Measurements from ENCODE around the gene SPACA4.

Gene SPACA4

GRCh38 chr19:48618916-48619691, 12.6 kb downstream of the SPACA4 start, which contains the start of the genes RPL18 and SPHK2:
Gene RPL18 (minus strand): TSS chr19:48619178. CDS start chr19:48619143, 35 bp downstream.
Gene SPHK2 (plus strand): TSS chr19:48619506. CDS start chr19:48620515, 1,009 bp downstream.
- TF ChIP-seq GATA1 (IDR thresholded peaks at IDR 0.05; ENCODE audit: low read depth, low read length) (peak; percentile 76), POLR2A (IDR thresholded peaks at IDR 0.05; ENCODE audit: low read length) (peak; percentile 96)
- peak; percentile 100 for DNase-seq

DNA sequence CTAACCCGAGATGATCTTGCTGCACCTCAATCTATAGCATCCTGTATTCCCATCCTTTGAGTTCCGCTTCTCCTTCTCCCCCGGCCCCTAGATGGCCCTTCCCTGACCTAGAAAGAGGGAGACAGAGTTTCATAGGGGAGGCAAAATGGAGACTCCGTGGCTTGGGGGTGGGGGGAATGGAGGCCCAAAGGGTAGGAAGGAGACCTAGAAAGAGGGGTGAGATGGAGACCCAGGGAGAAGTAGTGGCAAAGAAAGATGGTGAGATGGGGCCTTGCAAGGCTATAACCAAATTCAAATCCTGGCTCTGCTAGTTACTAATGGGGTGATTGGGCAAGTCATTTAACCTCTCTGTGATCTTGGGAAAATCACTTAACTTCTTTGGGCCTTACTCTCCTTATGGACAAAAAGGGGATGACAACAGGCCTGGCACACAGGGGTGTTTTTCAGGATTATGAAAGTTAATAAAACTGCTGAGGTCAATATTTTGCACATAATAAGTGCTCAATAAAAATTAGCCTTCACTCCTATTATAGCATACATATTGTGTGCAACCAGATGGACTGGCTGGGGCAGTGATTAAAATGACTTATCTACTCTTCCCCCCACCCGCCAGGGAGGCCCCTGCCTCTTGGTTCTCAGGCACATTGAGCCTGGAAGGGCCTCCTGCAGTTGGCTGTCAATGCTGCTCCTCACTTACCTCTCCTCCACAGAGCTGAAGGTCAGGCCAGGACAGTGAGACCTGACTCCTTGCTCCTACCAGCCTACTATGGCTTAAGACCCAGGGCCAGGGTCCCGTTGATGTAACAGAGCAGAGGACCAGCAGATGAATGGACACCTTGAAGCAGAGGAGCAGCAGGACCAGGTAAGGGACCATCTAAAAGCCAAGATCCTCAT, 13.4 kb downstream of the SPACA4 start:
- peak; percentile 63 to 87 for DNase-seq
- no peak for TF ChIP-seq GATA1 (IDR thresholded peaks at IDR 0.05; ENCODE audit: low read depth, low read length)
- TF ChIP-seq POLR2A (IDR thresholded peaks at IDR 0.05; ENCODE audit: low read length): no peak

- peak; percentile 66 to 69 for DNase-seq
- TF ChIP-seq GATA1 (IDR thresholded peaks at IDR 0.05; ENCODE audit: low read depth, low read length): no peak
- no peak for TF ChIP-seq POLR2A (IDR thresholded peaks at IDR 0.05; ENCODE audit: low read length)
Observed at GRCh38 chr19:48623556-48624066, 17.1 kb downstream of the SPACA4 start.

- TF ChIP-seq GATA1 (IDR thresholded peaks at IDR 0.05; ENCODE audit: low read depth, low read length) (no peak), POLR2A (IDR thresholded peaks at IDR 0.05; ENCODE audit: low read length) (peak; percentile 6)
- peak; percentile 99 for DNase-seq
Observed at GRCh38 chr19:48624067-48624594, 17.6 kb downstream of the SPACA4 start.

DNA sequence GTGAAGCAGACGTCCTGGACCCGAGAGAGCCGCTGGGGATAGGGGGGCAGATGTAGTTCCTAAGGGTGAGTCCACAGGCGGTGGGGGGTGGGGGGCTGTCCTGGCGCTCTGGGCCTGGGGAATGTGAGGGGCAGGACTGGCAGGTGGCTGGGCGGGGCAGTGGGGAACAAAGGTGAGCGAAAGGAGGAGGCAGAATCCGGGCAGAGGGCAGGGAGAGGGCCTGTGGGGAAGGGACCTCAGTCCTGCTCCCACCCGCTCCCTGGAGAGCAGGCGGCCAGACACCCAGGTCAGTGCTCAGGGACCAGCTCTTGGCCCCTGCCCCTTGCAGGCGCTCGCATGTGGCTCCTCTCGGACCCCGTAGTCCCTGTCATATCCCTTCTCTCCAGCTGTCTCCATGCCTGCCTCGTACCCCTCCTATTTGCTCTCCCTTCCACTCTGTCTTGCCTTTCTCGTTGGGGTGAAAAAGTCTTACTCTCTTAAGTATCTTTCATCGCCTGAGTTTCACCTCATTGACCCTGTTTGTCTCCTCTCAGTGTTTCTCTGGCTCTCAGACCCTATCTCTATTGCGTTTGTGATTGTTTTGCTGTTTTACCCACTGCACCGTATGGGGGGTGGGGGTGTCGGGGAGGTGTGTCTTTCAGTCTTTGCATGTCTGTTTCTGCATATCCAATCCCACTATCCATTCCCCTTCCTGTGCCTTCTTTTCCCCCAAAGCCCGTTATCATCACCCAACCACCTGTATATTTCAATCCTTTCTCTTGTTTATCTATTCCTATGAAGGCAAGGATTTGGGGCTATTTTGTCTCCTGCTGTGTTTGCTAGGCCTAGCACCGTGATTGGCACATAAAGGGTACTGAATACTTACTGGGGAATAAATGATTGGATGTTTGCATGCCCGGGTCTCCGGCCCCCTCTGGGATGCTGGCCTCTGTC, 18.5 kb downstream of the SPACA4 start:
- DNase-seq: no peak
- no peak for TF ChIP-seq GATA1 (IDR thresholded peaks at IDR 0.05; ENCODE audit: low read depth, low read length)
- no peak for TF ChIP-seq POLR2A (IDR thresholded peaks at IDR 0.05; ENCODE audit: low read length)

DNA sequence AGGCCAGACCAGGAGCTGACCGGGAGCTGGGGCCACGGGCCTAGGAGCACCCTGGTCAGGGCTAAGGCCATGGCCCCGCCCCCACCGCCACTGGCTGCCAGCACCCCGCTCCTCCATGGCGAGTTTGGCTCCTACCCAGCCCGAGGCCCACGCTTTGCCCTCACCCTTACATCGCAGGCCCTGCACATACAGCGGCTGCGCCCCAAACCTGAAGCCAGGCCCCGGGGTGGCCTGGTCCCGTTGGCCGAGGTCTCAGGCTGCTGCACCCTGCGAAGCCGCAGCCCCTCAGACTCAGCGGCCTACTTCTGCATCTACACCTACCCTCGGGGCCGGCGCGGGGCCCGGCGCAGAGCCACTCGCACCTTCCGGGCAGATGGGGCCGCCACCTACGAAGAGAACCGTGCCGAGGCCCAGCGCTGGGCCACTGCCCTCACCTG, 19.4 kb downstream of the SPACA4 start:
- TF ChIP-seq POLR2A (IDR thresholded peaks at IDR 0.05; ENCODE audit: low read length) (no peak), GATA1 (IDR thresholded peaks at IDR 0.05; ENCODE audit: low read depth, low read length) (no peak)
- DNase-seq: no peak

DNA sequence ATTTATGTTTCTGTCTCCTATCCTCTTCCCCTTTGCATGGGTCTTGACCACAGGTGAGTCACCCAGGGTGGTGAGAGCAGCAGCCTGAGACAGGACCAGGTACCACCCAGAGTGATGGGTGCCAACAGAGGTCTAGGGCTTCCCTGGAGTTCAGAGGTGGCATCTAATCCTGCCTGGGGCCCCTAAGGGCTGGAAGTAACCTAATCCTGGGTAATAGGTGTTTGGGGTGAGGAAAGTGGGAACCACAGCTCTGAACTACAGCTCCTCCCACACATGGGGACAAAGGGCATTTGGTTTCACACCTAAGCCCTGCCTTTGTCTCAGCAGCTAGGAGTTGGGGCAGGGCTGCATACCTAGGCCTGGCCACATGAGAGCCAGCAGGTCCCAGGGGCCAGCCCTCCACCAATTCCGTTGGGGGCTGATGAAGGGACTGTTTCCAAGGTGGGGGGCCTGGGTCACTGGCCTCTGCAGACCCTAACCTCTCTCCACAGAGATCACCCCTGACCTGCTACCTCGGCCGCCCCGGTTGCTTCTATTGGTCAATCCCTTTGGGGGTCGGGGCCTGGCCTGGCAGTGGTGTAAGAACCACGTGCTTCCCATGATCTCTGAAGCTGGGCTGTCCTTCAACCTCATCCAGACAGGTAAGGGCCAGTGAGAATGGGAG, 20.8 kb downstream of the SPACA4 start:
- DNase-seq: no peak
- TF ChIP-seq POLR2A (IDR thresholded peaks at IDR 0.05; ENCODE audit: low read length): no peak
- TF ChIP-seq GATA1 (IDR thresholded peaks at IDR 0.05; ENCODE audit: low read depth, low read length): no peak

DNA sequence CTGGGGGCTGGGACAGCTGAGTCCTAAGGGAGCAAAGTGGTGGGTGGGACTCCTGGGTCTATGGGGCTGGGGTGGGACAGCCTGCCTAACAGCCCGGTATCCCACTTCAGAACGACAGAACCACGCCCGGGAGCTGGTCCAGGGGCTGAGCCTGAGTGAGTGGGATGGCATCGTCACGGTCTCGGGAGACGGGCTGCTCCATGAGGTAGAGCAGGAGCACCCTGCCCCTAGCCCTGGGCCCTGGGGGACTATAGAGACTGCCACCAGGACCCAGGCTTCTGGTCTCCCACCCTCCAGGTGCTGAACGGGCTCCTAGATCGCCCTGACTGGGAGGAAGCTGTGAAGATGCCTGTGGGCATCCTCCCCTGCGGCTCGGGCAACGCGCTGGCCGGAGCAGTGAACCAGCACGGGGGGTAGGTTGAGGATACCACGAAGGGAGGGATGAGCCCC, 21.3 kb downstream of the SPACA4 start:
- TF ChIP-seq GATA1 (IDR thresholded peaks at IDR 0.05; ENCODE audit: low read depth, low read length) (no peak), POLR2A (IDR thresholded peaks at IDR 0.05; ENCODE audit: low read length) (no peak)

GRCh38 chr19:48628486-48629296, 22.1 kb downstream of the SPACA4 start:
- TF ChIP-seq GATA1 (IDR thresholded peaks at IDR 0.05; ENCODE audit: low read depth, low read length) (no peak), POLR2A (IDR thresholded peaks at IDR 0.05; ENCODE audit: low read length) (no peak)
- no peak for DNase-seq

More for the DNA sequence above, 21.3 kb downstream of the SPACA4 start:
- DNase-seq: no peak

- TF ChIP-seq POLR2A (IDR thresholded peaks at IDR 0.05; ENCODE audit: low read length) (no peak), GATA1 (IDR thresholded peaks at IDR 0.05; ENCODE audit: low read depth, low read length) (no peak)
- no peak for DNase-seq
Observed at GRCh38 chr19:48629297-48629598, 22.7 kb downstream of the SPACA4 start.

GRCh38 chr19:48629599-48630295, 23.2 kb downstream of the SPACA4 start:
- TF ChIP-seq GATA1 (IDR thresholded peaks at IDR 0.05; ENCODE audit: low read depth, low read length): no peak
- TF ChIP-seq POLR2A (IDR thresholded peaks at IDR 0.05; ENCODE audit: low read length): no peak
- peak; percentile 87 to 88 for DNase-seq
